ENCODE data around the gene CASTOR2. TPM values are rescaled to one million over a fixed set of nuclear protein-coding genes. Genes with fewer than 3 reads are reported as not detected.
"Not testable (repeated sequence)": the region's sequence is repeated elsewhere in the genome, so short reads cannot be mapped to it uniquely, and the experiment has no call there.

Gene CASTOR2
- total RNA-seq, 1 donor from 2014 or later, result 17.7 TPM

DNA sequence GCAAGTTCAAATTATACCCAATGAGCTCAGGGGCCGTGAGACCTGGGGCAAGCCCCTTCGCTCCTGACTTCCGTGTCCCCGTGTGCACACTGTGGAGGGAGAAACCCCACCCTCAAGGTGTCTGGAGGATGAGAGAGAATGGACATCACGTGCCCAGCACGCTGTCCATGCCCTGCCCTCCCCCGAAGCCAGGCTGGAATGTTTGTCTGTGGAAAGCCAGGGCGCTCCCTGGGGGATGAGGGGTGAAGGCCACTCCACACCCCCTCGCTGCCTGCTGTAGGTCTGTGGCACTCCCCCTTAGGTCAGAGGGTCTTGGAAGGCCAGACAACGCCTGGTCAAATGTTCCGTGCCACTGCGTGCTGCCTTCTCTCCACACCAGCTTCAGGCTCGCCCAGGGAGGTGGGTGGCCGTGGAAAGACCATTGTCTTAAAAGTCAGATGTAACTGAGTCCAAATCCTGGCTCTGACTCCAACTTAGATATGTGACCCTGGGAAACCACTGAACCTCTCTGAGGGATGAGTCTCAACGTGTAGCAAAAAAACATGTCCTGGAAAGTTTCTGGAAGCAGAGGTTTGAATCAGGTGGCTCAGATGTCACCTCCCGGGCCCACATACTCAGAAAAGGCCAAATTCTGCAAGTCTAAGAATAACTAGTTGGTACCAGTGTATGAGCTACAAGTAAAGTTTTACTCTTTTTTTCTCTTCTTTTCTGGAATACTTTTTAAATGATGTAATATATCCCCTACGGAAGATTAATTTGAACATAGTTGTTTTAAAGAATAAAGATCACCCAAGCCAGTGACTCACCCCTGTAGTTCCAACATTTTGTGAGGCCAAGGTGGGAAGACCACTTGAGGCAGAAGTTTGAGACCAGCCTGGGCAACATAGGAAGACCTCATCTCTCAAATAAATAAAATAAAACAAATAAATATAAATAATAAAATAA is 84.2 kb downstream of the CASTOR2 start:
- DNase-seq (ENCODE audit: extremely low read depth, low read depth, low spot score), result no peak

DNA sequence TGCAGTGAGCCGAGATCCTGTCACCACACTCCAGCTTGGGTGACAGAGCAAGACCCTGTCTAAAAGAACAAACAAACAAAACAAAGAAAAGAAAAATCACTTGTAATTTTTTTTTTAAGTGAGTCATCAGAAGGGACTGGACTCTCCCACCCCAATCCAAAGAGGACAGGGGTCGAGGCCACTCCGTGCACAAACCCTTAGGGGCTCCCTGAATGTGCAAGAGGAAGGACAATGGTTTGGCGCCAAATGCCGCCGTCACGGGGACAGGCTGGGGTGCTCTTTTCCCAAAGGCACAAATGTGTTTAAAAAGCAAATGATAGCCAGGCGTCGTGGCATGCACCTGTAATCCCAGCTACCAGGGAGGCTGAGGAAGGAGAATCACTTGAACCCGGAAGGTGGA is 85.3 kb downstream of the CASTOR2 start:
- no peak for DNase-seq (ENCODE audit: extremely low read depth, low read depth, low spot score)

DNA sequence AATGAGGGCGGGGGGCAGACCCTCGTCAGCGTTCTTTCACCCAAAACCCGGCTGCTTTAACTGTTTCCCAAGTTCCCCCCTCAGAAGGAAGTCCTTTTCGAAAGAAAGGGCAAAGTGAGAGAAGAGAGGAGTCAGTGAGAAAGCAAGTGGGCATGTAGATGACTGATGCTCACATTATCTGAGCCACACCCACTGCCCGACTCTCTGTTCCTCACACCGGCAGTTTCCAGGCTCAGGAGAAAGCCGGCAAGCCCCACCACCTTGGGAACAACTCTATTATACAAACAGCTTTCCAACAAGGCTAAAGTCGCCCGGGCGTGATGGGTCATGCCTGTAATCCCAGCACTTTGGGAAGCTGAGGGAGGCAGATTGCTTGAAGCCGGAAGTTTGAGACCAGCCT is 86.0 kb downstream of the CASTOR2 start:
- no peak for DNase-seq (ENCODE audit: extremely low read depth, low read depth, low spot score)

DNA sequence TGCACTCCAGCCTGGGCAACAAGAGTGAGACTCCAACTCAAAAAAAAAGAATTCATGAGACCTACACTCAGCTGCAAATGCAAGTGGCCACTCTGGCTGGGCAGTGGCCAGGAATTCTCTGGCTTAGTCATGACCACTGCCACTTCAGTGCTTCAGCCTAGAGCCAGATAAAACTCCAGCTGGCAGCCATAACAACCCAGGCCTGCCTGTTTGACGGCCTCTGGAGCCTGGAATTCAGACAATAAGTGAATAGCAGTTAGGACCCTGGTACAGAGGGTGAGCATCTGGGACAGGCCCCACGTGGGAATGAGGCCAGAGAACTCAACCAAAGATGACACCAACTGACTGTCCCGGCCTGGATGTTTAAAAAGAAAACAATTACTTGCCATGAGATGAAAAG is 90.2 kb downstream of the CASTOR2 start:
- no peak for DNase-seq (ENCODE audit: extremely low read depth, low read depth, low spot score)

DNA sequence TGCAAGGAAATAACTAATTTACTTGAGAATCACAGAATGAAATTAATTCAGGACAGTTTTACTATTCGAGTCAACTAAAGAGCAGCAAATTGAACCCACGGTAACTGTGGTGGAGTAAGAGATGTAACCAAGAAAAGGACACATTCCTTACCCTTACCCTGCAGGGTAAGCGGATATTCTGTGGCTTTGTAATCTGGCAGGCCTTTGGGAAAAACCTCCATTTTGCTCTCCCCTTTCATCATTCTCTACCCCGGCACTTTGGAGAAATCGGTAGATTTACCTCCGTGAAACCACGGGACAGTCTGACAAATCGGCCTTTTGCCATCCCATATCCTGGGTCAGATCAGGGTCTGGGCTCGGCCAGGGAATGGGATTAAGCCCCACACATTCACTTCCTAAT is 90.7 kb downstream of the CASTOR2 start:
- DNase-seq (ENCODE audit: extremely low read depth, low read depth, low spot score), result no peak

DNA sequence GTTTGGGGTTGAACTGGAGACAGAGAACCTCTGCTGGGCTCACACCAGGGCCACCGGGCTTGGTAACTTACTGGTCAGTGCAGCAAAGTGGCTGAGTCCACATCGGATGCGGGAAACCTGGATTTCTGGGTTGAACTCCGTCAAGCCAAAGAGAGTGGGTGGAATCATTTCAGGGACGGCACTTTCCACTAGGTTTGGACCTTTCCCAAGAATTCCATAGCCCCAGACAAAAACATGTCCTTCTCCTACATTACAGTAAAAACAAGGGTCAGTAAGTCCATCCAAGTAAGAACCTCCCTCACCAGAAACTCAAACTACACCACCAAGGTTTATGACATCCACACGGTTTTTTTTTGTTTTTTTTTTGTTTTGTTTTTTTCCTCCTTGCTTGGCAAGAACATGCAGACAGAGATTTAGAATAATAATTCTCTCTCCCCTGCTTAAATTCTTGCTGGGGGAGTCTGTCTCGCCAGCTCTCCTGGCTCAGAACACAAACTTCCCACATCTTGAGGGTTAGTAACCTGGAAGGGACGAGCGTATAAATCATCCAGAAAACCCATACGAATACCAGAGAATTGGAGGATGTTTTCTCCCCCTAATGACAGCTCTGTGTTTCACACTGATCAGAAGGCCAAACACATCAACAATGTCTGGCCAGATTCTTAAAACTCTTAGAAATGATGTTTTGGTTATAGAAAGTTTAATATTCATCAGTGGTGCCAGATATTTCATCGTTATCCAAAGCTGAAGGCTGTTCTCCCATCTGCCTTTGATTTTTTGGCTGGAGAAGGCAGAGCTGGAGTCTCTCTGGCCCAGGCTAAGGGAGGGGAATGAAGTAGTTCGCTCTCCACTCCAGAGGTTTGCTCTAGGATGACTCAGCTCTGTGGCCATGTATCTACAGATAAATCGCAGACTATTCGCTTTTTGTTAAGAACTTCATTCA is 91.6 kb downstream of the CASTOR2 start:
- DNase-seq (ENCODE audit: extremely low read depth, low read depth, low spot score), result no peak

DNA sequence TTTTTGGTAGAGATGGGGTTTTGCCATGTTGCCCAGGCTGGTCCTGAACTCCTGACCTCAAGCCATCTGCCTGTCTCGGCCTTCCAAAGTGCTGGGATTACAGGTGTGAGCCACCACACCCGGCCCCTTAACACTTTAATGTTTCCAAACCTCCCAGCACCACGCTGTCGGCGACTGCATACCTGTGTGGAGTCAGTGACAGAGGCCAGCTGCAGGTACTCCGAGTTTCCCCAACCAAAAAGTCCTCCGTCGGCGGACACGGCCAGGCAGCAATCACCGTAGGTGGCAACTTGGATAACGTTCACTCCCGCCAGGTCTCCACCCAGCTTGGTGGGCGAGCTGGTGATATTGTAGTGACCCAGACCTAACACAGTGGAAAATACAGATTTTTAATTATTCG is 93.9 kb downstream of the CASTOR2 start:
- DNase-seq (ENCODE audit: extremely low read depth, low read depth, low spot score), result no peak

DNA sequence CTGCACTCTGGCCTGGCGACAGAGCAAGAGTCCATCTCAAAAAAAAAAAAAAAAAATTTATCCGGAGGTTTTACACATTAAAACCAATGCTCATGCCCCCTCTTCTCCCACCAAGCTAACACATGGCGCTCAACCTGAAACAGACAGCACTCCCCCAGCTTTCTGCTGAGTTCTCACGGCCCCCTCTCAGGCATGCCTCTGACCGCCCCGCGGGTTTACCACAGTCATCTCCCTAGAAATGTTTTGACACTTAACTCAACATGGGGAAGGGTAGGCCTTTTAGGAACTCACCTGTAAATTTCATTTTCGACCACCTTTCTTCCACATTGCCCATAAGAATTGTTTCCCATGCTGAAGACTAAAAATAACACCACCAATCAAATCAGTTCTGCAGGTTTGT is 99.8 kb downstream of the CASTOR2 start:
- no peak for DNase-seq (ENCODE audit: extremely low read depth, low read depth, low spot score)

DNA sequence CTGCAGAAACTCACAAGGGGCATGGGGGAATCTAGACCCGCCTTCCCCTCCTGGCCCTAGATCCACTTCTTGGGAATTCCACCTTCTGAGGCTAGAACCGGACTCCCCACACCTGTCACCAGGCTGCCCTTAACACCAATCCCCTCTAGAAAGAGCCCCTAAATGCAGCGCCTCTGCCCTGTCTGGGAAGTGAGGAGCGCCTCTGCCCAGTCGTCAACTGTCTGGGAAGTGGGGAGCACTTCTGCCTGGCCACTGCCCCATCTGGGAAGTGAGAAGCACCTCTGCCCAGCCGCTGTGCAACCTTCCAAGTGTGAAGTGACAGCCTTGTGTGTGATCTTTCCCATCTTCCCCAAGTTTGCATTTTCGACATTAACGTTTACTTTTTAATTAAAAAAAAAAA is 100.3 kb downstream of the CASTOR2 start:
- DNase-seq (ENCODE audit: extremely low read depth, low read depth, low spot score), result no peak

DNA sequence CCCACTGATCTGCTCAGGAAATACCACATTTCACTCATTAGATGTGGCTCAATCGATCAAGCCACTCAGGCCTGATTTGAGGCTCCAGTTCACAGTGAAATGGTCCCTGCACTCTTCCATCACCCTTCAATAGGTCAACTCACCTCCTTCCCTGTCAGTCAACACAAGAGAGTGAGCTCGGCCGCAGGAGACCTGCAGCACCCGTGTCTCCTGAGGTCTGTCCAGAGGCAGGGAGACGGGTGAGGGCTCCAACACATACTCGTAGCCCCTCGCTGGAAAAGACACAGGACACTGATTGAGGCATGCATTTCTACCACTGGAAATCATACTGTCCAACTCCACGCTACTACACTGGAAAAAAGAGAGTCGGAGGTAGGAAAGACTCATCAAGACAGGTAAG is 102.0 kb downstream of the CASTOR2 start:
- no peak for DNase-seq (ENCODE audit: extremely low read depth, low read depth, low spot score)

DNA sequence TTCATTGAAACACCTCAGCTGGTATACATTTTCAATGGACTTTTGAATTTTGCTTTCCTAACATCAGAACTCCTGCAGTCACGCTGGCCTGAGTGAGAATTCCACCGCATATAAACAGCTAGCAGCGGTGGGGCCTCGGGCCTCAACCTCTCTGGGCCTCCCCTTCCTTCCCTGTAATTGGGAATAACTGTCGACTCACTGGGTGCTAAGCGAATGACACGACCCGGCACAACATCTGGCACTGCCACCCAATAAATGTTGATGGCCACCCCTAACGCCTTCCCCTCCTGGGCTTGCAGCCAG is 108.4 kb downstream of the CASTOR2 start:
- no peak for DNase-seq (ENCODE audit: extremely low read depth, low read depth, low spot score)

DNA sequence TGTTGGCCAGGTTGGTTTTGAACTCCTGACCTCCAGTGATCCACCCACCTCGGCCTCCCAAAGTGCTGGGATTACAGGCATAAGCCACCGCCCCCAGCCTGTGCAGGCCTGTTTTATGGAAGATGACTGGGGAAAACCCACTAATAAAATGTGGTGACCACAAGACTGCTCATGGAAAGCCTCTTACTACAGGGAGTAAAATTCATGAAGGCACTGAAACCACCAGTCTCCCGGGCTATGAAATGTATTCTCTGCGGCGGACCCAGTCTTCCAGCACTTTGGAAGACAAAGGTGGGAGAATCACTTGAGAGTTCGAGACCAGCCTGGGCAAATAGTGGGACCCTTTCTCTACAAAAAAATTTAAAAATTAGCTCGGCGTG is 109.7 kb downstream of the CASTOR2 start:
- not testable (repeated sequence) for DNase-seq (ENCODE audit: extremely low read depth, low read depth, low spot score)

Other genes with a start within 250 kb of the CASTOR2 start
- 0.73 TPM in 1 of 2 replicates, not detected in the other for gene NCF1, start 190.7 kb upstream of the CASTOR2 start, total RNA-seq
- gene GTF2IRD2, start 113.1 kb upstream of the CASTOR2 start, total RNA-seq, result 1.8 and 3.9 TPM in 2 replicates
- 36.6 and 44.0 TPM in 2 replicates for gene RCC1L, start 109.1 kb downstream of the CASTOR2 start, total RNA-seq
- 21.6 and 26.8 TPM in 2 replicates for gene GTF2IRD2B, start 127.9 kb downstream of the CASTOR2 start, total RNA-seq

All from glomerular endothelial cell (primary cell).